ENCODE data around the gene MAP1LC3B.

DNA sequence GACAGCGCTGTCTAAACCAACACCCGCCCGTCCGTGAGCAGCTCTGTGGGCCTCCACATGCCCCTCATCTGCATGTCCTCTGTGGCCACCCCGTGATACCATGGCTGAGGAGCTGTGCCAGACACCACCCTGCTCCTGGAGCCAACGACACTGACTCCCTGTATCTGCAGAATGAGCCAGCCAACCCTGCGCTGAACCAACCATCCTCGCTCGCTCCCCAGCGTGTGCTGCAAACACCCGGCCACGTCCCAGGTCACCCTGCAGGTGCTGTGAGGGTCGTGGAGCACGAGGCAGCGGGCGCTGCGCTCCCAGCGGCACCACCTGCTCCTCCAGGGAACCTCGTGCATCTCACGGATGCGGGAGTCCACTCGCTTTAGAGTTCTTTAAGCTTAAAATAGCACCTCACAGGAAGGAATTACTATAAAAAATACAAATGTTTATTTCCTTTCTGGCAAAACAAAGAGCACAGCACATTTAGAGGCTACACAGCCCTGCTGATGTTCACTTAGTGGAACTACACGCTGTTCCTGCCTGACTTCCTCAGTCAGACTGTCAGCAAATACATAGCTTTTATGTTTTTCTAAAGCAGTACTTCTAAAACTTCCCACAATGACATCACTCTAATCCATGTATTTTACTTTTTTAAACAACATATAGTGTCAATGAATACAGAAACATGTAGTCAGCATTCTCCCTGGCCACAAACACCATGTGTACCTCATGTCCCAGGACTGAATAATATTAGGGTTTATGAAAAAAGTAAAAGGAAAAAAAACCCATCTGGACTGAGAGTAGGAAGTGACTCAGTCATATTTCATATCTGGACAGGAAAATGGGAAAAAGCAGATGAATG is 43.5 kb downstream of the MAP1LC3B start:
- TF ChIP-seq, protein P1, sequence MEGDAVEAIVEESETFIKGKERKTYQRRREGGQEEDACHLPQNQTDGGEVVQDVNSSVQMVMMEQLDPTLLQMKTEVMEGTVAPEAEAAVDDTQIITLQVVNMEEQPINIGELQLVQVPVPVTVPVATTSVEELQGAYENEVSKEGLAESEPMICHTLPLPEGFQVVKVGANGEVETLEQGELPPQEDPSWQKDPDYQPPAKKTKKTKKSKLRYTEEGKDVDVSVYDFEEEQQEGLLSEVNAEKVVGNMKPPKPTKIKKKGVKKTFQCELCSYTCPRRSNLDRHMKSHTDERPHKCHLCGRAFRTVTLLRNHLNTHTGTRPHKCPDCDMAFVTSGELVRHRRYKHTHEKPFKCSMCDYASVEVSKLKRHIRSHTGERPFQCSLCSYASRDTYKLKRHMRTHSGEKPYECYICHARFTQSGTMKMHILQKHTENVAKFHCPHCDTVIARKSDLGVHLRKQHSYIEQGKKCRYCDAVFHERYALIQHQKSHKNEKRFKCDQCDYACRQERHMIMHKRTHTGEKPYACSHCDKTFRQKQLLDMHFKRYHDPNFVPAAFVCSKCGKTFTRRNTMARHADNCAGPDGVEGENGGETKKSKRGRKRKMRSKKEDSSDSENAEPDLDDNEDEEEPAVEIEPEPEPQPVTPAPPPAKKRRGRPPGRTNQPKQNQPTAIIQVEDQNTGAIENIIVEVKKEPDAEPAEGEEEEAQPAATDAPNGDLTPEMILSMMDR (IDR thresholded peaks at IDR 0.05; ENCODE audit: insufficient read depth, low read length, poor library complexity, severe bottlenecking): no peak
- TF ChIP-seq EZH2phosphoT487 (conservative IDR thresholded peaks at IDR 0.05; ENCODE audit: low read length): no peak
